Cardiac muscle cell (in vitro differentiated cells and primary cell): Measurements from ENCODE around the gene PODN. TPM values are rescaled to one million over a fixed set of nuclear protein-coding genes. Genes with fewer than 3 reads are reported as not detected.

Experiments
- DNase-seq, 2 donors: peaks; one replicate each; pipeline versions ENCODE4 v3.0.0 to v3.0.0-alpha.2; 2010 to 2017; ENCODE audit warnings: low read depth in 1 of 2, low spot score in 1 of 2
- H3K27ac ChIP-seq: fragments of 200-600 bp; sonication (generic); 2 replicates; pipeline ENCODE4 v1.5.1; 2016
- H3K27me3 ChIP-seq: fragments of 200-600 bp; sonication (generic); 2 replicates; pipeline ENCODE4 v1.6.0; 2016; ENCODE audit warnings: control low read depth
- H3K36me3 ChIP-seq: fragments of 200-600 bp; sonication (generic); 2 replicates; pipeline ENCODE4 v1.5.1; 2016; ENCODE audit warnings: control low read depth
- H3K4me1 ChIP-seq: fragments of 200-600 bp; sonication (generic); 2 replicates; pipeline ENCODE4 v1.8.1; 2017; ENCODE audit warnings: low read depth, mild to moderate bottlenecking, mixed run types
- H3K4me3 ChIP-seq: fragments of 200-600 bp; sonication (generic); 2 replicates; pipeline ENCODE4 v1.5.1; 2016; ENCODE audit warnings: mild to moderate bottlenecking
- H3K9me3 ChIP-seq: fragments of 200-600 bp; sonication (generic); 2 replicates; pipeline ENCODE4 v1.5.1; 2017; ENCODE audit warnings: low read depth, mild to moderate bottlenecking, control low read depth
- polyA plus RNA-seq: library from polyadenylated mRNA; unstranded; fragments of >200 nt; fragmentation: Nextera tagmentation; extraction: Ambion mirVana; gene quantifications from 2 replicates; pipeline ENCODE4 v1.2.1, GENCODE V29; 2016
- total RNA-seq: library from RNA; depleted of rRNA; stranded (reverse); fragments of >200 nt; gene quantifications from 2 replicates; pipeline ENCODE4 v1.2.3, GENCODE V29; 2016
- TF ChIP-seq, protein P1 (sequence below): IDR thresholded peaks from 2 replicates; pipeline ENCODE4 v1.5.1; 2012; ENCODE audit warnings: low read depth, mild to moderate bottlenecking, low read length

Gene PODN
- total and polyA plus RNA-seq, 2 experiments from 2014 or later: 2.8 to 6.5 TPM

DNA sequence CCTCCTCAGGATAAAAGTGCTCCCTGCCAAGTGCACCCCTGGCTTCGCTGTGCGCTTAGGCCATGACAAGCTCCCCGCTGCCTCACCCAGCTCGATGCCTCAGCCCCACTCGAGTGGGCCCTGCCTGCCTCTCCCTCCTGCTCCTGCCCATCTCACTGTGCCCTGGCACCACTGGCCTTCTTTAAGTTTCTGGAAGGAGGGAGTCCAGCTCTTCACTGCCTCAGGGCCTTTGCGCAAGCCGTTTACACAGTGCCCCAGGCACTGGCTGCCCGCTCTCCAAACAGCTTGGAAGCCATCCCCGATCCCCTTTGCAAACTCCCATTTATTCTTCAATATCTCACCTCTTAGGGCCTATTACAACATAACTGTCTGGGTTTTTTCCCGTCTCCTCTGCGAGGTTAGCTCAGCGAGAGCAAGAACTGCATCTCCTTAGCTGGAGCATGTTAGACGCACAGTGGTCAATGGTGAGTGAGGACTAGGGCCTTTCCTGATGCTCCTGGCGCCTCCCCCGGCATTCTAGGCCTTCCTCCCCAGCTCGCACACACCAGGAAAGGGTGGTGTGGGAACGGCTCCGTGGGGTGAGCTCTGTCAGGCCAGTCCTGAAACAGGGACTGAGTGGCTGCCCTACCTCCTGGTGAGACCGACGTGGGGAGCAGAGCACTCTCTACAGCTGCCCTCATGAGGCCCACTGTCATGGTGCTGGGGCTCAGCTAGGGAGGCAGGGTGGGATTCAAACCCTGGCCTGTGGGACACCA lies 31.9 kb downstream of the PODN start:
- Histone ChIP-seq H3K36me3 (no peaks in the 10 kb centered on the region), H3K27me3 (no peaks in the 10 kb centered on the region), H3K4me1 (no peaks in the 10 kb centered on the region), H3K9me3 (no peaks in the 10 kb centered on the region), H3K4me3 (no peak overlapping the region), H3K27ac (no peak overlapping the region)
- DNase-seq: no peak
- TF ChIP-seq, protein P1, sequence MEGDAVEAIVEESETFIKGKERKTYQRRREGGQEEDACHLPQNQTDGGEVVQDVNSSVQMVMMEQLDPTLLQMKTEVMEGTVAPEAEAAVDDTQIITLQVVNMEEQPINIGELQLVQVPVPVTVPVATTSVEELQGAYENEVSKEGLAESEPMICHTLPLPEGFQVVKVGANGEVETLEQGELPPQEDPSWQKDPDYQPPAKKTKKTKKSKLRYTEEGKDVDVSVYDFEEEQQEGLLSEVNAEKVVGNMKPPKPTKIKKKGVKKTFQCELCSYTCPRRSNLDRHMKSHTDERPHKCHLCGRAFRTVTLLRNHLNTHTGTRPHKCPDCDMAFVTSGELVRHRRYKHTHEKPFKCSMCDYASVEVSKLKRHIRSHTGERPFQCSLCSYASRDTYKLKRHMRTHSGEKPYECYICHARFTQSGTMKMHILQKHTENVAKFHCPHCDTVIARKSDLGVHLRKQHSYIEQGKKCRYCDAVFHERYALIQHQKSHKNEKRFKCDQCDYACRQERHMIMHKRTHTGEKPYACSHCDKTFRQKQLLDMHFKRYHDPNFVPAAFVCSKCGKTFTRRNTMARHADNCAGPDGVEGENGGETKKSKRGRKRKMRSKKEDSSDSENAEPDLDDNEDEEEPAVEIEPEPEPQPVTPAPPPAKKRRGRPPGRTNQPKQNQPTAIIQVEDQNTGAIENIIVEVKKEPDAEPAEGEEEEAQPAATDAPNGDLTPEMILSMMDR: no peak

DNA sequence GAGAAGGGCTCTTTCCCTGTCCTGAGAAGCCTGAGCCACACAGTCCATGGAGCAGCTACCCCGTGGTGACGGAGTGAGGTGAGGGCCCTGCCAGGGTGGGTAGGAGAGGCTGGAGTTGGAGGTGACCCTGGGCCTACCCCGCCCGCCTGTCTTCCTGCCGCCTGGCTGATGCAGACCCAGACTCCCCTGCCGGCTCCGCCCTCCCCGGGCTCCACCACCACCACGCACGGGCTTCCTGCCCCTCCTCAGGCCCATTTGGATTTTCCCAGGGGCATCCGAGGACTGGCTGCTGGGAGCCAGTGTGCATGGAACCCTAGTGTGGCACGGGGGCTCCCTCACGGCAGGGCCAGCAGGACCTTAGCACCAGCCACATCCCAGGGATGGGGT lies 32.5 kb downstream of the PODN start:
- TF ChIP-seq, protein P1: no peak
- no peaks in the 10 kb centered on the region for H3K4me1 ChIP-seq
- no peak for DNase-seq
- no peak overlapping the region for H3K27ac ChIP-seq
- no peaks in the 10 kb centered on the region for H3K36me3 ChIP-seq
- no peak overlapping the region for H3K4me3 ChIP-seq
- no peaks in the 10 kb centered on the region for H3K9me3 ChIP-seq
- H3K27me3 ChIP-seq: no peaks in the 10 kb centered on the region

DNA sequence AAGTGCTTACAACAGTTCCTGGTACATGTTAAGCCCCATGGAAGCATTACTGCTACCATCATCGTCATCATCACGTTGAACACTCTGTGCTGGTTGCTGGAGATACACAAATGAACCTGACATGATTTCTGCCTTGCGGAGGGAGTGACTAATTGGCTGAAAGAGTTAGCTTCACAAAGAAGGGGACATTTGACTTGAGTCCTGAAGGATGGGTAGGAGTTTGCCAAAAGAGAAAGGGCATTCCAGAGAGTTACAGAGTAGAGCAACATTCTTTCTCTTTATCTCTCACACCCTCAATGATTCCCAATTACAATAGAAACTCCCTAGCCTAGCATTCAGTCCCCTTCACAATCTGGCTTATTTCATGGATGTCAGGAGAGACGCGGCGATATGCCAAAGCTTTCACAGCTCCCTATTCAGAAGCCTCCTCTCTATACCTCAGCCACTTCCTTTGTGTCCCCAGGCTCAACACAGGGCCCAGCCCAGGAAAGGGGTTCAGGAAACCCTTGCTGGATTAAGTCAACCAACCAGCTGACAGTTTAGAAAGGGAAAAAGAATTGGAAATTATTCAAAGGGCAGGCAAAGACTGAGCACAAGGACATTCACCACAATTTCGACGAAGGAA lies 42.4 kb downstream of the PODN start:
- peak in 1 of 2 donors; percentile 87 for DNase-seq
- Histone ChIP-seq H3K4me3 (no peak overlapping the region), H3K4me1 (peaks cover 6% of the 10 kb centered on the region), H3K36me3 (no peaks in the 10 kb centered on the region), H3K9me3 (no peaks in the 10 kb centered on the region), H3K27ac (no peak overlapping the region), H3K27me3 (no peaks in the 10 kb centered on the region)
- TF ChIP-seq, protein P1: no peak

DNA sequence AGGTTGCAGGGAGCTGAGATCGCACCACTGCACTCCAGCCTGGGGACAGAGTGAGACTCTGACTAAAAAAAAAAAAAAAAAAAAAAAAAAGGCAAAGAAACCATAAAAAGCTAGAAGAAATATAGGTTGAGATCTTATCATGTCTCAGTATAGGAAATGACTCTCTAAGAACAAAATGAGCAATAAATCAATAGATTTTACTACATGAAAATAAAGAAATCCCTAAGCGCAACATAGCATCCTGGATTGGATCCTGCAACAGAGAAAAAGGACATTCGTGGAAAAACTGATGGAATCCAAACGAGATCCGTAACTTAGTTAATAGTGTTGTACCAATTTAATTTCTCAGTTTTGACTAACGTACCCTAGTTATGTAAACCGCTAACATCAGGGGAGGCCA lies 45.1 kb downstream of the PODN start:
- H3K4me1 ChIP-seq: peaks cover 16% of the 10 kb centered on the region
- no peaks in the 10 kb centered on the region for H3K36me3 ChIP-seq
- no peak overlapping the region for H3K4me3 ChIP-seq
- H3K9me3 ChIP-seq: no peaks in the 10 kb centered on the region
- H3K27ac ChIP-seq: no peak overlapping the region
- no peak for DNase-seq
- no peaks in the 10 kb centered on the region for H3K27me3 ChIP-seq
- TF ChIP-seq, protein P1: no peak

DNA sequence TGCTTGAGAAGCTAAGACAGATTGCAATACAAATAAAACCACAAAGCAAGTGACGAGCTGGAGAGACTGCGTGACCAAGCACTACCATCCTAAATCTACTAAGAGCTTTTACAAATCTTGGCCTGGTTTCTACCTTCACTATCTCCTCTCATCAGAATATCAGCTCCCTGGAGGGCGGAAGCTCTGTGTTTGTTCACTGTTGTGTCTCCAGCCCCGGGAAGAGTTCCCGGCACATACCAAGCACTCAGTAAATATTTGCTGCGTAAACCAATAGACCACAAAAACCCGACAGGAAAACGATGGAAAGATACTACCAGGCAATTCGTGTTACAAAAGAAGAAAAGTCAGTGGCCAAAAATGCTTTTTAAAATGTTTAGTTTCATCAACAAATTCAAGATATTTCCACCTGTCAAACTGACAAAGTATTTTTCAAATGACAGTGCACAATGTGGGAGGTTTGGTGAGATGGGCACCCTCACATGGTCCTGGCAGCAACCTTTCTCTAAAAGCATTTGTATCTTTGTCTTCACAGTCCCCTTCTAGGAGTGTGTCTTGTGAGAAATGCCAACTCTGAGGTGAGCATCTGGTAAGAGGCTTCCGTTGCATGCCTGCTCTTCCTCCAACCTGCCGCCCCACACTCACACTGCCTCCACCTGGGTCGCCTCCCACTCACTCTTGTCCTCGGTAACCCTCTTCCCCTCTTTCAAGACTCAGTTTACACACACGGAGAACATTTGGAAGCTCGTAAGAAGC lies 45.7 kb downstream of the PODN start:
- peak in 1 of 2 donors; percentile 96 for DNase-seq
- no peaks in the 10 kb centered on the region for H3K27me3 ChIP-seq
- TF ChIP-seq, protein P1: no peak
- peaks cover 16% of the 10 kb centered on the region for H3K4me1 ChIP-seq
- H3K9me3 ChIP-seq: no peaks in the 10 kb centered on the region
- no peaks in the 10 kb centered on the region for H3K36me3 ChIP-seq
- H3K27ac ChIP-seq: no peak overlapping the region
- H3K4me3 ChIP-seq: no peak overlapping the region
